Heart right ventricle (tissue), 12 donors: ENCODE results near the gene ZNF222. TPM values are rescaled to one million over a fixed set of nuclear protein-coding genes. Genes with fewer than 3 reads are reported as not detected.

Experiments used
- polyA plus RNA-seq, 2 donors: library from polyadenylated mRNA; stranded (reverse); fragments of 200-250 nt; gene quantifications; one replicate each; pipeline ENCODE4 v1.2.3, GENCODE V29; 2013
- total RNA-seq, 10 donors: library from RNA; stranded (reverse); fragmentation: NEBNext Ultra II Directional in 3 of 10; extraction: Animal tissue kit (Norgen Biotek cat#: 25700) in 3 of 10; gene quantifications; one replicate each; pipeline versions ENCODE4 v1.2.1 to v1.2.4, GENCODE V29; 2021 to 2023
- donor health status: ischemic (EF 13 %, LVEDD 7.1; RV severe dilation, severe dysfunction).
- donor health status: healthy with polysubstance abuse.
- donor health status: DM: no; HTN: yes; CAD: no.
- donor health status: DM: no; HTN: no; CAD: no.
- donor health status: ischemic (EF 25% LVEDD 6.9; RV normal size, moderate dysfunction).
- donor health status: ischemic (EF 25% LVEDD 5.7; RV mildly dilated, moderate dysfunction).
- donor health status: healthy.
- donor health status: nonischemic (EF 11% LVEDD 7.7; RV severe dilation, severe dysfunction).
- donor health status: DM: yes; HTN: yes; CAD: no.
- donor health status: PGD.
- donor health status: ischemic (EF 29% LVEDD 5.4; RV normal size, mild dysfunction).
- donor health status: nonischemic (EF 23%, LVEDD 6.1; RV moderate dilation, normal function).

ZNF222 gene
- total and polyA plus RNA-seq, 12 donors, result 2.1 to 5.8 (median 3.7) TPM

Other genes starting within 250 kb of the ZNF222 start
- gene KCNN4, start 244.4 kb upstream of the ZNF222 start, total RNA-seq, result 1 to 10 TPM in 3 of 10 donors, under 1 TPM in 7; 0.34 to 1.6 (median 0.69) TPM
- 1 to 10 TPM; 1.2 to 1.4 TPM for gene KCNN4, start 244.4 kb upstream of the ZNF222 start, polyA plus RNA-seq
- gene LYPD5, start 222.9 kb upstream of the ZNF222 start, total RNA-seq, result 1 to 10 TPM in 5 of 10 donors, under 1 TPM in 5; 0.24 to 5.3 (median 0.90) TPM
- 1 to 10 TPM in 1 of 2 donors, under 1 TPM in 1; 0.37 to 1.2 TPM for gene LYPD5, start 222.9 kb upstream of the ZNF222 start, polyA plus RNA-seq
- 10 to 100 TPM in 9 of 10 donors, 1 to 10 TPM in 1; 7.5 to 16.9 (median 12.1) TPM for gene ZNF283, start 198.1 kb upstream of the ZNF222 start, total RNA-seq
- 1 to 10 TPM; 1.7 to 6.7 TPM for gene ZNF283, start 198.1 kb upstream of the ZNF222 start, polyA plus RNA-seq
- 10 to 100 TPM in 3 of 10 donors, 1 to 10 TPM in 7; 4.6 to 11.9 (median 7.2) TPM for gene ZNF404, start 141.4 kb upstream of the ZNF222 start, total RNA-seq
- 10 to 100 TPM in 1 of 2 donors, 1 to 10 TPM in 1; 4.6 to 68.7 TPM for gene ZNF404, start 141.4 kb upstream of the ZNF222 start, polyA plus RNA-seq
- gene ZNF45, start 90.1 kb upstream of the ZNF222 start, total RNA-seq, result 10 to 100 TPM in 1 of 10 donors, 1 to 10 TPM in 9; 7.0 to 10.7 (median 8.0) TPM
- 1 to 10 TPM; 2.9 to 4.7 TPM for gene ZNF45, start 90.1 kb upstream of the ZNF222 start, polyA plus RNA-seq
- gene ZNF221, start 74.2 kb upstream of the ZNF222 start, total RNA-seq, result 1 to 10 TPM; 3.0 to 6.7 (median 5.0) TPM
- 1 to 10 TPM; 1.1 to 3.1 TPM for gene ZNF221, start 74.2 kb upstream of the ZNF222 start, polyA plus RNA-seq
- 1 to 10 TPM; 1.5 to 7.8 (median 6.9) TPM for gene ZNF155, start 41.2 kb upstream of the ZNF222 start, total RNA-seq
- 1 to 10 TPM; 4.3 to 9.1 TPM for gene ZNF155, start 41.2 kb upstream of the ZNF222 start, polyA plus RNA-seq
- 1 to 10 TPM; 1.6 to 4.3 (median 3.4) TPM for gene ZNF230, start 22.4 kb upstream of the ZNF222 start, total RNA-seq
- 1 to 10 TPM; 1.4 to 2.3 TPM for gene ZNF230, start 22.4 kb upstream of the ZNF222 start, polyA plus RNA-seq
- 1 to 10 TPM; 2.3 to 5.4 (median 3.2) TPM for gene ZNF223, start 26.7 kb downstream of the ZNF222 start, total RNA-seq
- 1 to 10 TPM; 2.8 to 4.8 TPM for gene ZNF223, start 26.7 kb downstream of the ZNF222 start, polyA plus RNA-seq
- gene ZNF284, start 46.8 kb downstream of the ZNF222 start, total RNA-seq, result 1 to 10 TPM; 1.2 to 2.6 (median 1.8) TPM
- 1 to 10 TPM in 1 of 2 donors, under 1 TPM in 1; 0.65 to 1.8 TPM for gene ZNF284, start 46.8 kb downstream of the ZNF222 start, polyA plus RNA-seq
- 10 to 100 TPM in 8 of 10 donors, 1 to 10 TPM in 2; 8.1 to 16.0 (median 13.3) TPM for gene ZNF224, start 69.0 kb downstream of the ZNF222 start, total RNA-seq
- 10 to 100 TPM in 1 of 2 donors, 1 to 10 TPM in 1; 5.1 to 27.8 TPM for gene ZNF224, start 69.0 kb downstream of the ZNF222 start, polyA plus RNA-seq
- 1 to 10 TPM; 2.3 to 5.0 (median 3.2) TPM for gene ZNF225, start 88.0 kb downstream of the ZNF222 start, total RNA-seq
- gene ZNF225, start 88.0 kb downstream of the ZNF222 start, polyA plus RNA-seq, result 1 to 10 TPM; 1.2 to 2.0 TPM
- gene ZNF234, start 116.2 kb downstream of the ZNF222 start, total RNA-seq, result 10 to 100 TPM in 3 of 10 donors, 1 to 10 TPM in 7; 8.0 to 13.4 (median 9.0) TPM
- 1 to 10 TPM; 2.2 to 6.4 TPM for gene ZNF234, start 116.2 kb downstream of the ZNF222 start, polyA plus RNA-seq
- gene ZNF226, start 139.7 kb downstream of the ZNF222 start, total RNA-seq, result 10 to 100 TPM; 17.0 to 30.6 (median 22.6) TPM
- gene ZNF226, start 139.7 kb downstream of the ZNF222 start, polyA plus RNA-seq, result 10 to 100 TPM; 14.6 to 15.8 TPM
- gene ZNF227, start 187.2 kb downstream of the ZNF222 start, total RNA-seq, result 10 to 100 TPM; 10.6 to 18.1 (median 12.6) TPM
- gene ZNF227, start 187.2 kb downstream of the ZNF222 start, polyA plus RNA-seq, result 1 to 10 TPM; 4.0 to 4.5 TPM
- 10 to 100 TPM in 1 of 10 donors, 1 to 10 TPM in 9; 4.9 to 10.2 (median 6.8) TPM for gene ZNF233, start 234.5 kb downstream of the ZNF222 start, total RNA-seq
- gene ZNF233, start 234.5 kb downstream of the ZNF222 start, polyA plus RNA-seq, result 1 to 10 TPM in 1 of 2 donors, under 1 TPM in 1; 0.67 to 6.0 TPM